Renal cortical epithelial cell (primary cell): ENCODE data around the gene TTI1. TPM values are rescaled to one million over a fixed set of nuclear protein-coding genes. Genes with fewer than 3 reads are reported as not detected.

Experiments
- DNase-seq: peaks from one replicate; pipeline ENCODE4 v3.0.0-alpha.2; 2011; ENCODE audit warnings: low read depth
- total RNA-seq: library from RNA; depleted of rRNA; stranded (reverse); fragments of >200 nt; gene quantifications from 2 replicates; pipeline ENCODE4 v1.2.3, GENCODE V29; 2014

Gene TTI1
- total RNA-seq, 1 donor from 2014 or later, result 20.6 TPM

DNA sequence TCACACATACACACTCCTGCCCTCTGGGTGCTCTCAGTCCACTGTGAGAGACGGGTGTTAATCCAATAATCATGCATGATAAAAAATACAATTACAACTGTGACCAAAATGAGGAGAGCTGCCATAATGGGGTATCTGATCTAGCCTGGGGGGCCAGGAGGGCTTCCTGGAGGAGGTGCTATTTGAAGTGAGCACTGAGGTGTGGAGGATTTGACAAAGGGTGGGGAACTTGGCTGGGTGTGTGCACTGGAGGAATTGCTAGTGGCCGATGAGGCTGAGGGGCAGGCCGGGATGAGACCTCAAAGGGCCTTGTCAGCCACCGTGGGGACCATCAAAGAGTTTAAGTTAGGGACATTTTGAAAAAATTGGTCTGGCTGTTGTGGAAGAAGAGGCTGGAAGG lies 95.6 kb downstream of the TTI1 start:
- DNase-seq, result no peak

DNA sequence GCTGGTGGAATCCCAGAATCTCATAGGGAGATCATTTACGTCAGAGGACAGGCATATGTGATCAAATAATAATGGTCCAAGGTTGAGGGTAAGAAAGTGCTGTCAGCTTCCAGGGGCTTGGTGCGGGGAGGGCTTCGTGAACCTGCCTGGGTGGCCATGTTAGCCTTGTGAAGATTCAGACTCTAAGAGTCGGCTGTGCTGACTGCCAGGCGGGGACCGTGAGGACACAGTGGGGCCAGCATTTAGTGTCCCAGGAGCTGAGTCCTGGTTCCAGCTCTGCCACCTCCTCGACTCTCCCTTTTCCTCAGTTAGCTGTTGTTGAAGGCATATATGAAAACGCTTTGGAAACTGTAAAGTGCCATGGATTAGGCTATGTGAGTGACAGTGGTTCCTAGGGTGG lies 96.8 kb downstream of the TTI1 start:
- no peak for DNase-seq

DNA sequence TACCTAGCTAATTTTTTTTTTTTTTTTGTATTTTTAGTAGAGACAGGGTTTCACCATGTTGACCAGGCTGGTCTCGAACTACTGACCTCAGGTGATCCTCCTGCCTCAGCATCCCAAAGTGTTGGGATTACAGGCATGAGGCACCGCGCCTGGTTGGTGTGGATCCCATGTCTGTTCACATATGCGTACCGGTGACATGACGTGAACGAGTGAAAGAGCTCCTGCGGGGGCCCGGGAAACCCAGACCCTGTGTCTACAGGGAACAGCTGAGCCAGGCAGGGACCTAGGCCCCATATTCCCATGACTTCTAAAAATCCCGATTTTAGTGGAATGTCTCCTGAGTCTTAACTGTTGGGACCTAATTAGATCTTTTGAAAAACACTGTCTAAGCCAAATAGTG lies 97.2 kb downstream of the TTI1 start:
- DNase-seq, result no peak

DNA sequence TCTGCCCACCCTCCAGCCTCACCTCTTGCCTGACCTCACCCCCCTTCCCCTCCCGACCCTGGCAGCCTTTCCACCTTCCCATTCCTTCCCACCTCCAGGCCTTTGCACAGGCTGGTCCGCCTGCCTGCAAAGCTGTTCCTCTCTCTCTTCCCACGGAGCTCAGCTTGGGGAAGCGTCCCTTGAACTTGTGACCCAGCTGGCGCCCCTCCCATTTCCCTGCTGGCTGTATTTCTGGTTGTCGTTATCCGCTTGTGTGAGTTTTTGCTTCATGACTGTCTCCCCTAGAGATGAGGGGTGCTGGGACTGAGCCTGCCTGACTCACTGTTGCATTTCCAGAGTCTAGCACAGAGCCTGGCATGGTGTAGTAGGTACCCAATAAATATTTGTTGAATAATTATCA lies 97.8 kb downstream of the TTI1 start:
- no peak for DNase-seq

DNA sequence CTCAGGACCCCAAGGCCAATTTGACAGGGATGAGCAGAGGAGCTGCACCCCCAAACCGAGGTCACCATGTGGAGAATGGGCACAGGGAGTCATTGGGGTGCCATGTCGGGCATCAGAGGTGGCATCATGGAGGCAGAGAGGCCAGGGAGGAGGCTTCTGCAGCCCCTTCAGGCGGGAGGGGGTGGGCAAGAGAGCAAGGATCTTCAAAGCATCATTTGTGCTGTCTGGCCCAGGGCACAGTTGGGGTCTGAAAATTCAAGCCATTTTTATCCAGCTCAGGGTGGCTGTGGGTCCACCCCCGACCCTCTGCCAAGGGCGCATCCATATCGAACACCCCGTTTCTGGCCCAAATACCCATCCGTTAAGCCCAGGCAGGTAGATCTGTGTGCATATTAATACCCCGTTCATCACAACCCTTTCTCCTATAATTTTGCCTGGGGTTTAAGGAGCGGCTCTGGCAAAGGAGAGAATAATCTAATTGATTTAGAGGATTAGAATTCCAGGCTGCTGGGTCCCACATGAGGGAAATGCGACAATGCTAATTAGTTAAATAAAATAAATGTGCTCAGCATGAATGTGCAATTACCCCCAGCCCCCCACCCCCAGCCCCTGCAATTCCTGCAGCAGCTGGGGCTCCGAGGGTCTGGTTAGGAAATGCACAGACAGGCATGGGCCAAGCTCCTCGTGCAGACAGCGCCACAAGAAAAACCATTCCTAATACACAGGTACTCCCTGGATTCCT lies 98.5 kb downstream of the TTI1 start:
- no peak for DNase-seq

DNA sequence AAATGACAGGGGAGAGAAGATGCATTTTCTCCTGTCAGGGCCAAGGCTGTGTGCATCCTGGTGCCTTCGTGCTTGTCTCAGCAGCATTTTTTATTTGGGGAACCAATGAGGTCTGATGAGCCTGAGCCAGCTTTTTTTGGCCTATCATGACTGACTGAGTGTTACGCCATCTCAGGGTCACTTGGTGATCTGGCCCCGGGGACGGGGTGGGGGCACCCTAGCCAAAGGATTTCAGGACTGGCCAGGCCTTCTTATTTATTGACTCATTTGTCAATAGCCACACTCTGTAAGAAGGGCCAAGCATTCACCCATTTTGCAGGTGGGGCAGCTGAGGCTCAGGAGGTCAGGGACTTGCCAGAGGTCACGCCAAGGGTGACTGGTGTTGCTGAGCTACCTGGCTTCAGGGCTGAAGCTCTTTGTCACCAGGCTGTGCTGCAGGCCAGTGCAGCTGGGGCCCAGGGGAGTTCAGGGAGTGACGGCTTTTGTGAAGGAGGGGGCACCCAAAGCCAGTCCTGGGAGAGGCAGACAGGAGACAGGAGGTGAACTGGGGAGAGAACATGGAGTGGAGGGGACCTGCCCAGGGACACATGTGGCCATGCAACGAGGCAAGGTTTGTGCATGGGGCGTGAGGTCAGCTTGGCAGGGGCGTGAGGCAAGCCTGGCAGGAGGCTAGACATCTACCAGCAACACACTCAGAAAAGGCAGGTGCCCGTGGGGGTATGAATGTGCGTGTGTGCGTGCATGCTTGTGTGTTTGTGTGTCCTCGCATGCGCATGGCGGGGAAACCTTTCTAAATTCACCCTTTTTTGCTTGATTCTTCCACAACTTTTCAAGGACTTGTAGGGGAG lies 99.2 kb downstream of the TTI1 start:
- DNase-seq, result no peak

Other genes starting within 250 kb of the TTI1 start
- gene VSTM2L, start 130.3 kb downstream of the TTI1 start, total RNA-seq, result 8.0 and 12.7 TPM in 2 replicates
- 10.1 and 21.3 TPM in 2 replicates for gene RPRD1B, start 290 bp upstream of the TTI1 start, total RNA-seq
- 141 and 245 TPM in 2 replicates for gene TGM2, start 131.8 kb upstream of the TTI1 start, total RNA-seq
- under 0.01 TPM in 1 of 2 replicates, not detected in the other for gene KIAA1755, start 227.3 kb upstream of the TTI1 start, total RNA-seq